ENCODE data around the gene FKBP2.

FKBP2 gene

DNA sequence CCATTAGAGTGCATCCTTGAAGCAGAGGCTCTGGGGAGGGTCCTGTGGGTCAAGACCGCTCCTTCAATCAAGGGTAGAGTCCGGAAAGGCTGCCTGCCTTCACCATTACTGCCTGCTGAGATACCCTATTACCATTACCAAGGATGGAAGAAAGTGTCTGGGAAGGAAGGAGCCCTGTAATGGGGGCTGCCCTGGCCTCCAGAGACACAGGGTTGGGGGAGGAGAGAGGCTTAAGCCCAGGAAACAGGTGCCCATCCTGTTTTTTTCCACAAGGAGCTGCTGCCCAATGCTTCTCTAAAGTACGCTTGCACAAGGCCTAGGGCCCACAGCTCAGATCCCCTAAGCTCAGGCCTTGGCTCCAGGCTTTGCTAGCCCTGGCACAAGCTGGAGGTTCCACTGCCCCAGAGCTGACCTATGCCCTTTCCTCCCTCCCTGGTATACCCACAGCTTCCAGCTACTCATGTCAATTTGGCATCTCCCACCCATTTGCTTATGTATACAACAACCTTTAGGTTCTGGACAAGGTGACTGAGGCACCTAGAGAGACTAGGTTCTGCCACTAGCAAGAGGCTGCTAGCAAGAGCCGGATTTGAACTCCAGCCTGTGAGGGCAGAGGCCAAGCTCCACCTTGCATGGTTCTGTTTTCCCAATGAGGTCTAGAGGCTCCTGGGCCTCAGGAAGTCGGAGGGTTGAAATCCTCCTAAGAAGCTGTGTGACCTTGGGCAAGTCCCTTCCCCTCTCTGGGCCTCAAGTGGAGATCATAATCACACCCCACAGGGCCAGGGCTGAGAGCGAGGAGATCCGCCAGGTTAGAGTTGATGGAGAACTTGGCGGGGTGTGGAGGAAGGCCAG lies 8.9 kb downstream of the FKBP2 start:
- no peak for DNase-seq (ENCODE audit: low read depth)

DNA sequence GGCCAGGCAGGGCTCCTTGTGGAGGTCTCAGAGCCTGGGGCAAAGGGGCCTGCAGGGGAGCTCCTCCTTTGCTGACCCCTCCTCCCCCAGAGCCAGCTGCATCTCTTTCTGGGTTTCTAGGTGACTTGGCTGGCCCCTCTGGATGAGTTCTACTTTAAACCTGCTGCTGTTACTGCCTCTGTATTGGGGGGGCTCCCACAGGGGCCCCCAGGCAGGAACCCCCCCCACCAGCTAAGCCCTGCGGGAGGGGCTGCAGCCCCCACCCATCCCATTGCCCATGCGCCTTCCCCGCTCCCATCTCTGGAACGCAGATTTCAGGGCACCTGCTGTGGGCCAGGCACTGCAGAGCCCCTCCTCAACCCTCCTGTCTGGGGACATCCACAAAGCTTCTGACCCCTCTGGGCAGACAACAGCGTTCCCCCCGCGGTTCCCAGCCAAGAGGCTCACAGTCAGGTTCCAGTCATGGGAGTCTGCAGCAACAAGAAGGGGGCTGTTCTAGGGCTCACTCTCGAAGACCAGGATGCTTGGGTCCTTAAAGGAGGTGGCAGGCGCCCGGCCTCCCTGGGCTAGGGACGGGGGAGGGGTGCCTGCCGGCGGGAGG lies 9.6 kb downstream of the FKBP2 start:
- no peak for DNase-seq (ENCODE audit: low read depth)

DNA sequence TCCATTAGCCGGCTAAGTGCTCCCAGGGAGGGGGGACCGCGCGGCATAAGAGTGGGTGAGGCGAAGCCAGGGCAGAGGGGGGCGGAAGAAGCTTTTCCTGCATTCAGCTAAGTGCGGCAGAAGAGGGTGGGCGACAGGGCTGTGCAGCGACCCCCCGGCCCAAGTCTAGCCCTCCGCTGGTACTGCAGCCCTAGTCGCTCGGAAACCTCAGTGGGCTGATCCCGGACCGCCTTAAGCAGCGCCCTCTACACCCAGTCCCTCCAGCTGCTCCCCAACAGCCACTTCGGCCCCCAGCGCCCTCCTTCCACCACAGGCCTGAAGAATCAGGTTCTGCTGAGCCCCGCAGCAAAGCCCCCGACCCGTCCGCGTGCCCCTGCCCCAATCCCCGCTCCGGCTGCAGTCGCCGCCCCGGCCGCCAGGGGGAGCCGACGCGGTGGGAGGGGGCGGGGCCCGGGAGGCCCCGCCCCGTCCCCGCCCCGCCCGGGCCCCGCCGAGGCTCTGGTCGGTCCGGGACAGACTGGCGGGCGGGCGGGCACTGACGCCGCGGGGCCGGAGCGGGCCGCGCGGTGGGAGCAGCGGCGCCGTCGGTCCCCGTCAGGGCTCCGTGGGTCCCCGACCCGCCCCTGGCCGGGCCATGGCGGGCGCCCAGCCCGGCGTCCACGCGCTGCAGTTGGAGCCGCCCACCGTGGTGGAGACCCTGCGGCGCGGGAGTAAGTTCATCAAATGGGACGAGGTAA lies 10.3 kb downstream of the FKBP2 start, which contains the start of gene PLCB3:
PLCB3 (plus strand) TSS at position 515 of the 737 bp plus-strand sequence; CDS start at position 635, 120 bp downstream.
- peak; percentile 61 for DNase-seq (ENCODE audit: low read depth)

DNA sequence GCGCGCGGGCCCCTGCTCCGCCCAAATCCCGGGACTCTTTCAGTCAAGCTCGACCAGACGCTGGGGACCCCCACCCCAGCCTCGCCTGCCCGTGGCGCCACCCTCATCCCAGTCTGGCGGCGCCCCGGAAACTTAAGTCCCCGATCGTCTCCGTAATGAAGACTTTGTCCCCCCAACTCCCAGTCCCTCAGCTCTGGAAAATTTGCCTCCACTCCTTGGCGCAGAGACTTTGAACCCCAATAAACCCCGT lies 10.8 kb downstream of the FKBP2 start:
- no peak for DNase-seq (ENCODE audit: low read depth)

DNA sequence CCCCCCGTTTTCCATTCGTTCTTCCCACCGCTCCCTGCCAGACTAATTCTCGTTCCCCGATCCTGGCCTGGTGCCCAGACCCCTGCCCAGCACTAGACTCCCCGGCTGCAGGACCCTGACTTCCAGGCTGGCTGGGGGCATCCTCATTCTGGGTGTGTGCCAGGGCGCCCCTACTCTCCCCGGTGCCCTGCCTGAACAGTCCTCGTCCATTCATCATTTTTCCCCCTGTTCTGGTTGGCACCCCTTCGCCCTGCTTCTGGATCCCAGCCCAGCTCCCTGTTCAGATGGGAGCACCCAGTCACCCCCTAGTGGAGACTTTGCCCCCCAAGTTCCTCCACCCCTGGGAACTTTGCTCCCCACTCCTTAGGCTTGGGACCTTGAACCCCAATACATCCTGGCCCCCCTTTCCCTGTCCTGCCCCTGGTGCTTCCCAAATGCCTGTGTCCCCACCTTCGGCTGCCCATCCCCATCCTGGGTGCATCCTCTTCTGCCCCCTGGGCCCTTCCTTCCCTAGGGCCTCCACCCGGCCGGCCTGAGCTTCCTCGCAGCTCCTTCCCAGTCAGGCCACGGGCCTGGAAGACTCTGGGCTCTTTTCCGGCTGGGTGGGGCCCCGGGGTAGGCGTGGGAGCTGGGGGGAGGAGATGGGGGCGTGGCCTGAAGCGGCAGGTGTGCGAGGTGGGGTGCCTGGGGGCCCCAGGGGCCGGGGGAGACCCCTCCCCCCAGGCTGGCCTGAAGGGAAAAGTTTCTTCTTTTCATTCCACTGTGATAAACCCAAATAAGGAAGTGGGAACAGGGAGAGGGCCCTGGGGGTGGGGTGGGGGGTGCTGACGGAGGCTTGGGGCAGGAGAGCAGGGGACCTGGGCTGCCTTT lies 11.3 kb downstream of the FKBP2 start:
- DNase-seq (ENCODE audit: low read depth) = no peak

DNA sequence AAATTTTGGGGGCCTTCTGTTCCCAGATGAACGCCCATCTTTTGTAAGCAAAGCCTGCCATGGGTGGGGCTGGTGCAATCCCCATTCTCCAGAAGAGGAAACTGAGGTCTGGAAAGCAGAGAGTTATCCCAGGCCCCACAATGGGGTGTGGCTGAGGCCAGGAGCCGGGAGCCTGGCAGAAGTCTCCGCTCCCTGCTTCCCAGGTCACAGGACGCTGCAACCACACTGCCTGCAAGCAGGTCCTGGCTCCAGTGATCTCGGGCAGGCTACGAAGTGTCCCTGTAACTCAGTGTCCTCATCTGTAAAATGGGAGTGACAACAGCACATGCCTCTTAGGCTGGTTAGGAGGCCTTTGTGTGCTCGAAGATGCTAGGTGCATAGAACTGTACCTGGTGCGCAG lies 12.1 kb downstream of the FKBP2 start:
- DNase-seq (ENCODE audit: low read depth) = no peak

DNA sequence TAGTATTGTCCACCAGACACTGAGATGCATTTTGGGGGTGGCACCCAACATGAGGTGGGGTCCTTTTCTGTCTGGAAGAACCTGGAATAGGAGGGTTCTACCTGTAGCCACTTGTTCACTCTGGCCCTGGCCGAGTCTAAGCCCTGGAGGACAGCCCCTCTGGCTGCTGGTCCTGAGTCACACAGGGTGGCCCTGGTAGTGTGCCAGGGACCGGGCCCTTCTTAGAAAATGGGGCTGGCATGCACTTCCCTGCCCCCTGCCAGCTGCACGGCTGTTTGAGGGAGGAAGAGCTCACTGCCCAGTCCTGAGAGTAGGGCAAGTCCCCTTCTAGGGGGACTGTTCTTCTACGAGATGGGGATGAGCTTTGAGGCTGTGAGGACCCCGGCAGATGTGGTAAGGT lies 12.6 kb downstream of the FKBP2 start:
- no peak for DNase-seq (ENCODE audit: low read depth)

DNA sequence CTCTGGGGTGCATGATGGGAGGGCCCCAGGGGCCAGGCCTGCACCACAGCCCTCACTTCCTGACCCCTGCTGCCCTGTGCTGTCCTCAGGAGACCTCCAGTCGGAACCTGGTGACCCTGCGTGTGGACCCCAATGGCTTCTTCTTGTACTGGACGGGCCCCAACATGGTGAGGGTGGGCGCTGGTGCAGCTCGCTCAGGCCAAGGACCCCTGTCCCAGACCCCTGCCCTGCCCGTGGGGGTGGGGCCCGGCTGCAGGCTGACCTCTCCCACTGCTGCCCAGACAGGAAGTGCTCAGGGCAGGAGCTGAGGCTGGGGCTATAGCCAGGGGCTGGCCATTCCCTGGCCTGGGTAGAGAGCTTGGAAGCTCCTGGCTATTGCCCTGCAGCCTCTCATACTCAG lies 13.4 kb downstream of the FKBP2 start:
- no peak for DNase-seq (ENCODE audit: low read depth)

DNA sequence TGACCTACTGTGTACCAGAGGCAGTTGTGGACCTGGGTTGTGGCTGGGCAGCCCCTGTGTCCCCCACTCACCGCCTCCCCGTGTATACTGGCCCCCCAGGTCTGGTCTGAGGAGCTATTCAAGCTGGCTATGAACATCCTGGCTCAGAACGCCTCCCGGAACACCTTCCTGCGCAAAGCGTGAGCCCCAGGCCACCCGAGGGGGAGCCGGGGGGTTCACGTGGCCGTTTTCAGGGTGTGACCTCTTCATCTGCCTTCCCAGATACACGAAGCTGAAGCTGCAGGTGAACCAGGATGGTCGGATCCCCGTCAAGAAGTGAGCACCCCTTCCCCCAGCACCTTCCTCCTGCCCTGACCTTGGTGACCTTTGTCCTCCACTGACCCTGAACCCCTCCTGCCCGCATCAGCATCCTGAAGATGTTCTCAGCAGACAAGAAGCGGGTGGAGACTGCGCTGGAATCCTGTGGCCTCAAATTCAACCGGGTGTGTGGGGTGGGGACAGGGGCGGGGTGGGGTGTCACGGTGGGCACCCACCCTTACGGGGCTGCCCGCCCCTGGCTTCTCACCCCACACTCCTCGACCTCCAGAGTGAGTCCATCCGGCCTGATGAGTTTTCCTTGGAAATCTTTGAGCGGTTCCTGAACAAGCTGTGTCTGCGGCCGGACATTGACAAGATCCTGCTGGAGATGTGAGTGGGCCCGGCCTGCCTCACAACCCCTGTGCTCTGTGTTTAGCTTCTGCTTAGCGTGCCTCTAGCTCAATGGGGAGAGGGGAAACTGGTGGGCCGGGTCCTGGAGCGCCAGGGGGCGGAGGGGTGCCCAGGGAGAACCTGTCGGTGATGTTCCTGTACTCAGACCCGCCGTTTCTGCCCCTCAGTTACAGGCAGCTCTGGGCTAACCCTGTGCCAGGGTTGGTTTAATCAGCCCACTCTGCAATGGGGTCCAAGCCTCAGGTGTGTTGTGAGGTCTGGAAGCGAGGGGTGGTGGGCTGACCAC lies 14.5 kb downstream of the FKBP2 start:
- DNase-seq (ENCODE audit: low read depth) = no peak

DNA sequence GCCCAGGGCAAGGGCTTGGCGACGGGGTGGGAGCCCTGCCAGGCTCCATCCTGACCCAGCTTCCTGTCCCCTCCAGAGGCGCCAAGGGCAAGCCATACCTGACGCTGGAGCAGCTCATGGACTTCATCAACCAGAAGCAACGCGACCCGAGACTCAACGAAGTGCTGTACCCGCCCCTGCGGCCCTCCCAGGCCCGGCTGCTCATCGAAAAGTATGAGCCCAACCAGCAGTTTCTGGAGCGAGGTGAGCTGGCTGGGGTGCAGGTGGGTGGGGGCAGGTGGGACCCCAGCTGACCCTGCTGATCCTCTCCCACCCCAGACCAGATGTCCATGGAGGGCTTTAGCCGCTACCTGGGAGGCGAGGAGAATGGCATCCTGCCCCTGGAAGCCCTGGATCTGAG lies 15.4 kb downstream of the FKBP2 start:
- DNase-seq (ENCODE audit: low read depth) = no peak

DNA sequence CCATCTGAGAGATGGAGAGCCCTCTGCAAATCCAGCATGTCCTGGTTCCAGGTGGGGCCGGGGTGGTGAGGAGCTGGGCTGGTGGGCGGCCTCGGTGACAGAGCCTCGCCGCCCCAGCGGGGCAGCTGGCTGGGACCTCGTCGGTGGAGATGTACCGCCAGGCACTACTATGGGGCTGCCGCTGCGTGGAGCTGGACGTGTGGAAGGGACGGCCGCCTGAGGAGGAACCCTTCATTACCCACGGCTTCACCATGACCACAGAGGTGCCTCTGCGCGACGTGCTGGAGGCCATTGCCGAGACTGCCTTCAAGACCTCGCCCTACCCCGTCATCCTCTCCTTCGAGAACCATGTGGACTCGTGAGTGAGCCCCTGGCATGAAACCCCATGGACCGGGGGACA lies 17.5 kb downstream of the FKBP2 start:
- DNase-seq (ENCODE audit: low read depth) = no peak

DNA sequence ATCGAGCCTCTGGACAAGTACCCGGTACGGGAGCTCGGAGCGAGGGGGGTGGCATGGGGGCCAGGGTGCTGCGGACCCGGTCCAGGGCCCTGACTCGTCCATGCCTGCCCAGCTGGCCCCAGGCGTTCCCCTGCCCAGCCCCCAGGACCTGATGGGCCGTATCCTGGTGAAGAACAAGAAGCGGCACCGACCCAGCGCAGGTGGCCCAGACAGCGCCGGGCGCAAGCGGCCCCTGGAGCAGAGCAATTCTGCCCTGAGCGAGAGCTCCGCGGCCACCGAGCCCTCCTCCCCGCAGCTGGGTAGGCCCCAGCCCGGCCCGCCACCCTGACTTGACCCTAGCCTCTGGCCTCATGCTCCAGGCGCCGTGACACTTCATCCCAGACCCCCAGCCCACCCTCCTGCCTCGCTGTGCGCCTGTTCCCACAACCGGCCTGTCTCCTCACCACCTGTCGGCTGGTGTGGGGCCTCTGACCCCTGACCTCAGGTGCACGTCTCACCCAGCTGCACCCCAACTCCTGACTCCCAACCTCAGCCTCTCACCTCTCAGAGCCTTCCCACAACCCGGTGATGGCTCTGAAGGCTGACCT lies 18.1 kb downstream of the FKBP2 start:
- DNase-seq (ENCODE audit: low read depth) = no peak

DNA sequence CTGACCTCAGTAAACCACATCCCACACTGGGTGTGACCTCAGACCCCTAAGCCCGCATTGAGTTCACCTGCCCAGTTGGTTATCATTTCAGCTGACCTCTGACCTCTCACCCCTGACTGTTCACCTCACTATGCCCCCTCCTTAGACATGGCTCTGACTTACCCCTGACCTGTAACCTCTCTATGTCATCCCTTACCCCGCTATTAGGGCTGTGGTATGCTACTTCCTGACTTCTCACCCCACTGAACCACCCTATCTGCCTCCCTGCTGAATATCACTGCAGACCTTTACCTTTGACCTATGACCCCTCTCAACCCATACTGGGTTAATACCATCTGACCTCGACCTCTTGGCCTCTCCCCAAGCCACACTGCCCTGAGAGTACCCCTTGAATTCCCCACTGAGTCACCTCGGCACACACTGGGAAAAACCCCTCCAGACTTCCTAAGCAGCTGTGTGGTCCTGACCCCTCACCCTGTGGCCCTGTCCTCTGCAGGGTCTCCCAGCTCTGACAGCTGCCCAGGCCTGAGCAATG lies 18.7 kb downstream of the FKBP2 start:
- DNase-seq (ENCODE audit: low read depth) = no peak

DNA sequence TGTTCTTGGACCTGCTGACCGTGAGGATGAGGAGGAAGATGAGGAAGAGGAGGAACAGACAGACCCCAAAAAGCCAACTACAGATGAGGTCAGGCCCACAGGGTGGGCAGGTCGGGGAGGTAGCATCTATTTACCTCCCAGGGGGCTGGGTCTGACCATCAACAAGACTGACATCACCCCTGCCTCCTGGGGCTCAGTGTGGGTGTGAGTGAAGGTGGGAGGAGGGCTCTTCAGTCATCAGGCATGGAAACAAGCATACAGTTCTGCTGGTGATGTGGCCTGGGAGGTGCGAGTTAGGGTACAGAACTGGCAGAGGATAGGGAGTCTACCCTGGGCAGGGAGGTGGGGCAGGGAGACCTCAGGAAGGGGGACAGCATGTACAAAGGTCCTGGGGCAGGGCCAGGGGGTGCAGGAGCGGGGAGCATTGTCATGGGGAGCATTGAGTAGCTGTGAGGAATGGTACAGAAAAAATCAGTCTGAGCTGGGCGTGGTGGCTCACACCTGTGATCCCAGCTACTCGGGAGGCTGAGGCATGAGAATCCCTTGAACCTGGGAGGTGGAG lies 19.3 kb downstream of the FKBP2 start:
- no peak for DNase-seq (ENCODE audit: low read depth)

DNA sequence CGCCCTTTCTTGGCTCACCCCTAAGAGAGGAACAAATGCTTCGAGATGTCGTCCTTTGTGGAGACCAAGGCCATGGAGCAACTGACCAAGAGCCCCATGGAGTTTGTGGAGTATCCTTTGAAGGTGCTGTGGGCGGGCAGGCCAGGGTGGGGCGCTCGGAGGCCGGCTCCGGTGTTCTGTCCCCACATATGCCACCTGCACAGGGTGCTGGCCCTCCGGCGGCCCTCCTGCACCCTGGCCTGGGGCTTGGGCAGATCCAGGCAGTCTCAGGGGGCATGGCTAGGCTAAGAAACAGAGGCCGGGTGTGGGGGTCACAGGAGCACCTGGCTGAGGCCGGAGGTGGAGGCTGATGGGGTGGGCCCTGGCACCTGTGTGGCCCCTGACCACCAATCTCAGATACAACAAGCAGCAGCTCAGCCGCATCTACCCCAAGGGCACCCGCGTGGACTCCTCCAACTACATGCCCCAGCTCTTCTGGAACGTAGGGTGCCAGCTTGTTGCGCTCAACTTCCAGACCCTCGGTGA lies 20.7 kb downstream of the FKBP2 start:
- DNase-seq (ENCODE audit: low read depth) = no peak

DNA sequence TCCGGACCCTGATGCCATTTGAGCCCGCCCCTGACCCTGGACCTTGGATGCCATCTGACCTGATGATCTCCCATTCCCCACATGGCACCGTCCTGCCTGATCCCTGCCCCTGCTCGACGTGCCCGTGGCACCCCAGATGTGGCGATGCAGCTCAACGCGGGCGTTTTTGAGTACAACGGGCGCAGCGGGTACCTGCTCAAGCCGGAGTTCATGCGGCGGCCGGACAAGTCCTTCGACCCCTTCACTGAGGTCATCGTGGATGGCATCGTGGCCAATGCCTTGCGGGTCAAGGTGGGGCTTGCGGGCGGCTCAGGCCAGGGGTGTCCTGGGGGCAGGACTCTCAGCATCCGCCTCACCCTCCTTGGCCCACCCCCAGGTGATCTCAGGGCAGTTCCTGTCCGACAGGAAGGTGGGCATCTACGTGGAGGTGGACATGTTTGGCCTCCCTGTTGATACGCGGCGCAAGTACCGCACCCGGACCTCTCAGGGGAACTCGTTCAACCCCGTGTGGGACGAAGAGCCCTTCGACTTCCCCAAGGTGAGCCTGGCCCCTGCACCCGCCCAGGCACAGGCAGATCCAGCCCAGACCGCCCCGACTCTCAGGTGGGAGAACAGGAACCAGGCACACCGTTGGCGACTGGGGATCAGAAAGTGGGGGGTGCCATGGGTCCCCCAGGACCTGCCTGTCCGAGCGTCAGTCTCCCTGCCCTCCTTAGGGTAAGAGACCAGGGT lies 21.5 kb downstream of the FKBP2 start:
- DNase-seq (ENCODE audit: low read depth) = no peak

DNA sequence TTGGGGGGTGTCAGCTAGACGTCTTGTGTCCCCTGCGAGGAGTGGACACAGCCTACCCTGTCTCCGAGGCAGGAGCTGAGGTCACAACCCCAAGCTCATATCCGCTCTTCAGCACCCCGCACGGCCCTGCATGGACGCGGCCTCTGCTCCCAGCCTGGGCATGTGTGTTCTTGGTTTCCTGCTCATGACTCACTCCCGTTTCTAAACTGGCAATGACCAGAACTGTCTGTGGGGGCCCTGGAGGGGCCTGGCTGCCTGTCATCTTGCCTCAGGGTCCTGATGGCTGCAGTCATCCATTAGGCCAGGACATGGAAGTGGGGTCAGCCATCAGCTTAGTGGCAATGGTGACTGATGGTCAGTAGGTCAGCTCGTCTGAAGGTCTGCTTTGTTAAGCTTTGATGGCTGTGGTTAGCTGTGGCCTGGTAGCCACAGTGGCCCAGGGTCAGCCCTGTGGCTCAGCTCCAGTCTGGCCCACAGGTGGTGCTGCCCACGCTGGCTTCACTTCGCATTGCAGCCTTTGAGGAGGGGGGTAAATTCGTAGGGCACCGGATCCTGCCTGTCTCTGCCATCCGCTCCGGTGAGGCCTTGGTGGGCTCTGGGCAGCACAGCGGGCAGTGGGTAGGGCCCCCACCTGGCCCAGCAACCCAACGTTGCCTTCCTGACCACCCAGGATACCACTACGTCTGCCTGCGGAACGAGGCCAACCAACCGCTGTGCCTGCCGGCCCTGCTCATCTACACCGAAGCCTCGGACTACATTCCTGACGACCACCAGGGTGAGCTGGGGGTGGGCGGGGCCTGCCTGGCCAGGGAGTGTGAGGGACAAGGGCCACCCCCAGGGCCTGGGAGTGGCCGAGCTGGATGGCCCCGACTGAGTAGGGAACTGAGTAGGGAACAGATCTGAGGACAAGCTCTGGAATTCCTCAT lies 22.4 kb downstream of the FKBP2 start:
- DNase-seq (ENCODE audit: low read depth) = no peak

DNA sequence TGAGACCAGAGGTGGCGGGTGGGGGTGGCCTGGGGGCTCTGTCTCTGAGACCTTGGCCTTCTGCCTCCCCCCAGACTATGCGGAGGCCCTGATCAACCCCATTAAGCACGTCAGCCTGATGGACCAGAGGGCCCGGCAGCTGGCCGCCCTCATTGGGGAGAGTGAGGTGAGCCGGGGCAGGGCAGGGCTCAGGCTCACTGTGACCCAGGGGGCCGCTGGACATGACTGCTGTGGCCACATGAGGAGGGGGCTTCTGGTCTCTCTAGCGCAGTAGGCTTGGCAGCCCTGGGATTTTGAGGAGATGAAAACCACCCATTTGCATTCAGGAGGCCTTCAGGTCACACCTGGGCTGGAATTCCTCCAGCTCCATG lies 23.0 kb downstream of the FKBP2 start:
- no peak for DNase-seq (ENCODE audit: low read depth)

Data from activated T-helper 9 cell treated with anti-CD3 and anti-CD28 coated beads, Interleukin-2, amount 50 U/mL, for 16 hours (primary cell).